Heart right ventricle (tissue), 16 donors: ENCODE measurements around the gene NCKAP5L. TPM values are rescaled to one million over a fixed set of nuclear protein-coding genes. Genes with fewer than 3 reads are reported as not detected.

Source experiments
- ATAC-seq, 8 donors: fragments of 200-7000 bp; cut with Tn5 transposase; one replicate each; pipeline ENCODE4 v1.9.1; 2020; ENCODE audit warnings: mild to moderate bottlenecking in 8 of 8, moderate library complexity in 8 of 8, moderate number of reproducible peaks in 1 of 8
- DNase-seq, 2 donors: peaks; one replicate each; pipeline ENCODE4 v3.0.0-alpha.2; 2020
- H3K27ac ChIP-seq, 10 donors: fragments of 200-600 bp; sonication (generic) in 2 of 10; one replicate each; pipeline versions ENCODE4 v1.5.0 to v1.8.0; 2020 to 2022; ENCODE audit warnings: mild to moderate bottlenecking in 3 of 10
- H3K27me3 ChIP-seq, 7 donors: fragments of 200-600 bp; one replicate each; pipeline ENCODE4 v1.8.0; 2021 to 2022; ENCODE audit warnings: mild to moderate bottlenecking in 2 of 7
- H3K36me3 ChIP-seq, 9 donors: fragments of 200-600 bp; sonication (generic) in 1 of 9; one replicate each; pipeline versions ENCODE4 v1.5.0 to v1.8.0; 2020 to 2022; ENCODE audit warnings: mild to moderate bottlenecking in 2 of 9
- H3K4me1 ChIP-seq, 9 donors: fragments of 200-600 bp; sonication (generic) in 1 of 9; one replicate each; pipeline versions ENCODE4 v1.5.0 to v1.8.0; 2020 to 2022; ENCODE audit warnings: mild to moderate bottlenecking in 4 of 9
- H3K4me3 ChIP-seq, 10 donors: fragments of 200-600 bp; sonication (generic) in 2 of 10; one replicate each; pipeline versions ENCODE4 v1.5.0 to v1.8.0; 2020 to 2022; ENCODE audit warnings: mild to moderate bottlenecking in 7 of 10, moderate library complexity in 2 of 10
- H3K9me3 ChIP-seq, 11 donors: fragments of 200-600 bp in 10 of 11; sonication (generic) in 2 of 11; one replicate each; pipeline versions ENCODE4 v1.5.0 to v1.8.0; 2013 to 2022; ENCODE audit warnings: mild to moderate bottlenecking in 2 of 11, control low read depth in 1 of 11, moderate library complexity in 1 of 11
- WGBS, 2 donors: extraction: QIAGEN DNeasy Blood & Tissue Kit; methylation state at CpG; one replicate each; pipeline ENCODE4 v1.1.7; 2013; ENCODE audit warnings: inconsistent platforms in 1 of 2; 5-methylcytosine and 5-hydroxymethylcytosine counted together
- intact Hi-C, 10 donors: fragments of 100-400 bp; cut with DNase I; formaldehyde crosslinking; loops; one replicate each; pipeline versions ENCODE4 v1.11.1 to v1.14.2; 2022
- polyA plus RNA-seq, 2 donors: library from polyadenylated mRNA; stranded (reverse); fragments of 200-250 nt; gene quantifications; one replicate each; pipeline ENCODE4 v1.2.3, GENCODE V29; 2013
- total RNA-seq, 10 donors: library from RNA; stranded (reverse); fragmentation: NEBNext Ultra II Directional in 3 of 10; extraction: Animal tissue kit (Norgen Biotek cat#: 25700) in 3 of 10; gene quantifications; one replicate each; pipeline versions ENCODE4 v1.2.1 to v1.2.4, GENCODE V29; 2021 to 2023
- TF ChIP-seq, protein P1 (sequence below), 9 donors: fragments of 200-600 bp; sonication (generic) in 2 of 9; IDR thresholded peaks; one replicate each; pipeline versions ENCODE4 v1.5.0 to v1.8.0; 2021 to 2022; ENCODE audit warnings: antibody characterized with exemption in 9 of 9, mild to moderate bottlenecking in 5 of 9, moderate library complexity in 1 of 9
- donor health status: Arrhythmogenic right ventricular cardiomyopathy.
- donor health status: ischemic (EF 13 %, LVEDD 7.1; RV severe dilation, severe dysfunction).
- donor health status: healthy with polysubstance abuse.
- donor health status: DM: no; HTN: yes; CAD: no.
- donor health status: DM: no; HTN: no; CAD: no.
- donor health status: ischemic (EF 25% LVEDD 6.9; RV normal size, moderate dysfunction).
- donor health status: ischemic (EF 25% LVEDD 5.7; RV mildly dilated, moderate dysfunction).
- donor health status: healthy.
- donor health status: DM: yes; HTN: yes; CAD: no.
- donor health status: Ischemic cardiomyopathy.
- donor health status: ischemic (EF 35%, LVEDD 5.7; RV mildly dilated, moderate dysfunction).
- donor health status: nonischemic (EF 11% LVEDD 7.7; RV severe dilation, severe dysfunction).
- donor health status: DM: yes; HTN: yes; CAD: no.
- donor health status: PGD.
- donor health status: ischemic (EF 29% LVEDD 5.4; RV normal size, mild dysfunction).
- donor health status: nonischemic (EF 23%, LVEDD 6.1; RV moderate dilation, normal function).

NCKAP5L gene
- total and polyA plus RNA-seq, 12 donors = 11.6 to 44.6 (median 23.7) TPM

DNA sequence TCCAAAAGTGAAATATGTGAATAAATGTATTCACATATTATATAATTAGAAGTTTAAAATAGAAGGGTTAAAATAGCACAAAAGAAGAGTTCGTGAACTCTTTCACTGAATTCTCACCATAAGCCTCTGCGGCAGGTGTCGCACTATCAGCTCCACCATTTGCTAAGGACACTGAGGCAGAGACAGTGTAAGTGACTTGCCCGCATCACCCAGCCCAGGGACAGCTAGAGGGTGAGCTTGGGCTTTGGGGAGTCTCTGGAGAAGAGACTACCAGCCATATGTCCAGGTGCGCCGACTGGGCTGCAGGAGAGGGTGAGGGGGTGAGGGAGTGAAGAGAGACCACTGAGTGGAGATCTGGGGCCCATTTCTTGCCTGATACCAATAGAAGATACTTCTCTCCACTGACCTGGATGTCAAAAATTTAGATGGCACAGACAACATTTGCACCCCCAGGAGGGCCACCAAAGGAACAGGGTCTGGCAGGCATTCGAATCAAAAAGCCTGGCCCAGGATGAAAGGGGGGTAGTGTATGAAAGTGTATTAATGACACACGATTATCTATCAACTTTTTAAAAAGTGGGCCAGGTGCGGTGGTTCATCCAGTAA is 47.0 kb upstream of the NCKAP5L start:
- Histone ChIP-seq H3K4me1 (peaks cover 0 to 18% (median 2%) of the 10 kb centered on the region in 9 donors), H3K27me3 (no peaks in the 10 kb centered on the region), H3K4me3 (no peak overlapping the region), H3K36me3 (no peaks in the 10 kb centered on the region), H3K27ac (no peak overlapping the region), H3K9me3 (no peaks in the 10 kb centered on the region)
- DNase-seq (no peak), ATAC-seq (no peak)
- TF ChIP-seq, protein P1, sequence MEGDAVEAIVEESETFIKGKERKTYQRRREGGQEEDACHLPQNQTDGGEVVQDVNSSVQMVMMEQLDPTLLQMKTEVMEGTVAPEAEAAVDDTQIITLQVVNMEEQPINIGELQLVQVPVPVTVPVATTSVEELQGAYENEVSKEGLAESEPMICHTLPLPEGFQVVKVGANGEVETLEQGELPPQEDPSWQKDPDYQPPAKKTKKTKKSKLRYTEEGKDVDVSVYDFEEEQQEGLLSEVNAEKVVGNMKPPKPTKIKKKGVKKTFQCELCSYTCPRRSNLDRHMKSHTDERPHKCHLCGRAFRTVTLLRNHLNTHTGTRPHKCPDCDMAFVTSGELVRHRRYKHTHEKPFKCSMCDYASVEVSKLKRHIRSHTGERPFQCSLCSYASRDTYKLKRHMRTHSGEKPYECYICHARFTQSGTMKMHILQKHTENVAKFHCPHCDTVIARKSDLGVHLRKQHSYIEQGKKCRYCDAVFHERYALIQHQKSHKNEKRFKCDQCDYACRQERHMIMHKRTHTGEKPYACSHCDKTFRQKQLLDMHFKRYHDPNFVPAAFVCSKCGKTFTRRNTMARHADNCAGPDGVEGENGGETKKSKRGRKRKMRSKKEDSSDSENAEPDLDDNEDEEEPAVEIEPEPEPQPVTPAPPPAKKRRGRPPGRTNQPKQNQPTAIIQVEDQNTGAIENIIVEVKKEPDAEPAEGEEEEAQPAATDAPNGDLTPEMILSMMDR (IDR thresholded peaks at IDR 0.05) = no peak
- intact Hi-C loops = no loop called here
- 94 to 95% methylated on average over 9 of the region's 9 CpGs for WGBS, 2 donors

DNA sequence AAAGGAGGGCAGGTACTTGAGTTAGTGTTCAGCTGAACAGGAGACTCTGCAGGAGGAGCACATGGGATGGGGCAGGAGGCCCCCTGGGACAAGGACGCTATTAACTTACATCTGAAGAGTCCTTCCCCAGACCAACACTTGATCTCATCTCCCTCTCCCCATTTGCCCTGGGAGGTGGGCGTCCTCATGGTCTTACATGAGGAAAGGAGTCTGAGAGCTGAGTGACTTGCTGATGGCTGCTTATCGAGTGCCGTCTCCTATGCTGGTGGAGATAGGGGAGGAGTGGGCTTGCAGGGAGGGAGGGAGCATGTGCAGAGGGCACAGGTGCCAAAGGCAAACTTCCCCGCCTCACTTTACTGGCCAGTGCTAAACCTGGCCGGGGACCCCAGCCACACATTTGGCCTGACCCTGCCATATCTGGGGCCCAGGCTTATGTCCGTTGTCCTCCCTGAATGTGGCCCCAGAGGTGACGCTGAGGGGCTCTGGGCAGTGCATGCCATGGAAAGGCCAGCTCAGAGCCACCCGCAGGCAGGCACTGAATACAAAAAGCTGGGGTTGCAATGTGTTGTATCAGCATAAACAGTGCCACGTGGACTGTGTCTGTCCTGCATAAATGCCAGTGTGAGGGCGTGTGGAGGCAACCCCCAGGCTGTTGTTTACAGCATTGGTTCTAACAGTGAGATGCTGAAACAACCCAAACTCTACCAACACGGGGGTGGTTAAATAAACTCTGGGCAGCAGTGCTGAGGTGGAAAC is 46.1 kb upstream of the NCKAP5L start:
- Histone ChIP-seq H3K36me3 (no peaks in the 10 kb centered on the region), H3K4me3 (no peak overlapping the region), H3K9me3 (no peaks in the 10 kb centered on the region), H3K27me3 (no peaks in the 10 kb centered on the region), H3K4me1 (peaks cover 5 to 27% (median 11%) of the 10 kb centered on the region in 9 donors), H3K27ac (no peak overlapping the region)
- ATAC-seq (no peak), DNase-seq (no peak)
- WGBS, 2 donors = 79 to 81% methylated on average over 12 of the region's 12 CpGs
- TF ChIP-seq, protein P1 (IDR thresholded peaks at IDR 0.05) = no peak
- intact Hi-C loops = no loop called here

DNA sequence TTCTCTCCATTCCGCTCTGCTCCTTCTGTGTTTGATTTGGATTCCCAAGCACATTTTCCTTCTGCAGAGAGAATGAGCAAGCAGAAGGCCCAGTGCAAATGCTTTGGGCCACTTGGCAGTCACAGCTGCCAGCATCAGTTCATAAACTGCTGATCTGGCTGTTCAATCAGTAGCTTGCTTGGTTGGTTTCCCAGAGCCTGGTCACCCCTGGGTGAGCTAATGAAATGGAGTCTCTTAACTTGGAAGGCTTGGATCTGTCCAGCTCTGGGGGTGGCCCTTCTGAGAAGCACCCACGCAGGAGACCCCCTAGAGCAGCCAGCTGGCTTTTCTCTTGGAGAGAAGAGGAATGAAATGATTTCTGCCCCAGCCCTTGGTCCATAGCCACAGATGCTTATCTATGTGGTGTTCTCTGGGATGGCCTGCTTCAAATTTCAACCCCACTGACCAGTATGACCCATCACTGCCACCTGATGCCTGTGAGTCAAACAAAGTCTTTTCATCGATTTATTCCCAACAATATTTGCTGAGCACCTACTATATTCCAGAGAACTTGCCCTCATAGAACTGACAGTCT is 45.2 kb upstream of the NCKAP5L start:
- peaks cover 10 to 36% (median 19%) of the 10 kb centered on the region in 9 donors for H3K4me1 ChIP-seq
- TF ChIP-seq, protein P1 (IDR thresholded peaks at IDR 0.05) = no peak
- no peak overlapping the region for H3K4me3 ChIP-seq
- ATAC-seq (no peak), DNase-seq (no peak)
- no peaks in the 10 kb centered on the region for H3K36me3 ChIP-seq
- H3K9me3 ChIP-seq = no peaks in the 10 kb centered on the region
- intact Hi-C loops = no loop called here
- no peaks in the 10 kb centered on the region for H3K27me3 ChIP-seq
- WGBS, 2 donors = 86 to 88% methylated on average over 3 of the region's 3 CpGs
- H3K27ac ChIP-seq = no peak overlapping the region

DNA sequence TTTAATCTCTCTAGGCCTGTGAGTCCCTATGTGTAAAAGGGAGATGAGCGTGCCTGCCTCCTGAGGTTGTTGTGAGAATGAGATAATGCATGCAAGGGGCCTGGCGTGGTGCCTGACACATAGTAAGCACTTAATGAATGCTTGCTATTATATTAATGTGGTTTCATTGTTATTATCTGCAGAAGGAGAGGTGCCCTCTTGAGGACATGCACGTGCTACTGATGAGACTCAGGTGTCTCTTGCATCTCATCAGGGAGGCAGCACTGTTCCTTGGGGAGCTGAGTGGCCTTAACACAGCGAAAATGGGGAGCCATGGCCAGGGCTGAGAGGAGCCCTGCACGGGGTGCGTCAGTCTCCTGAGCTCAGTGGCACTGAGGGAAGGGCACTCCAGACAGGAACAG is 44.6 kb upstream of the NCKAP5L start:
- H3K4me3 ChIP-seq = no peak overlapping the region
- DNase-seq = no peak

More for the DNA sequence above, 44.6 kb upstream of the NCKAP5L start:
- Histone ChIP-seq H3K36me3 (no peaks in the 10 kb centered on the region), H3K4me1 (peaks cover 17 to 43% (median 26%) of the 10 kb centered on the region in 9 donors), H3K9me3 (no peaks in the 10 kb centered on the region), H3K27ac (no peak overlapping the region), H3K27me3 (no peaks in the 10 kb centered on the region)
- ATAC-seq = no peak
- TF ChIP-seq, protein P1 (IDR thresholded peaks at IDR 0.05) = no peak
- 74 to 77% methylated on average over 6 of the region's 6 CpGs for WGBS, 2 donors
- intact Hi-C loops = no loop called here
